Activated naive CD4-positive, alpha-beta T cell treated with anti-CD3 and anti-CD28 coated beads for 36 hours (primary cell): ENCODE results near the gene RUNX1. TPM values are rescaled to one million over a fixed set of nuclear protein-coding genes. Genes with fewer than 3 reads are reported as not detected.

Source experiments
- CTCF ChIA-PET: fragments of 350-600 bp; sonication (Branson Sonifier 250); formaldehyde crosslinking; loops from one replicate; lab custom pipeline; 2021; ENCODE audit warnings: antibody characterized with exemption; lab: Charles Lee
- DNase-seq: peaks from one replicate; pipeline ENCODE4 v3.0.0-alpha.2; 2020
- H3K27ac Mint-ChIP-seq: one replicate; pipeline ENCODE4 v1.8.0; 2021; ENCODE audit warnings: mild to moderate bottlenecking, mixed read lengths
- H3K27me3 Mint-ChIP-seq: one replicate; pipeline ENCODE4 v1.8.0; 2021; ENCODE audit warnings: low read depth, mixed read lengths
- H3K36me3 Mint-ChIP-seq: one replicate; pipeline ENCODE4 v1.8.0; 2021; ENCODE audit warnings: low read depth, mixed read lengths
- H3K4me1 Mint-ChIP-seq: one replicate; pipeline ENCODE4 v1.8.0; 2021; ENCODE audit warnings: low read depth, mixed read lengths
- H3K4me3 Mint-ChIP-seq: one replicate; pipeline ENCODE4 v1.8.0; 2021; ENCODE audit warnings: mild to moderate bottlenecking, moderate library complexity, mixed read lengths
- H3K9me3 Mint-ChIP-seq: one replicate; pipeline ENCODE4 v1.8.0; 2021; ENCODE audit warnings: mixed read lengths
- intact Hi-C: fragments of 100-400 bp; cut with micrococcal nuclease; formaldehyde crosslinking; loops from one replicate; pipeline ENCODE4 v1.15.1; 2023
- total RNA-seq, 2 experiments: library from RNA; stranded (reverse); gene quantifications; one replicate each; pipeline ENCODE4 v1.2.3, GENCODE V29; 2021

The RUNX1 gene
- total RNA-seq, 2 experiments from 2014 or later: 36.9 to 41.0 TPM

DNA sequence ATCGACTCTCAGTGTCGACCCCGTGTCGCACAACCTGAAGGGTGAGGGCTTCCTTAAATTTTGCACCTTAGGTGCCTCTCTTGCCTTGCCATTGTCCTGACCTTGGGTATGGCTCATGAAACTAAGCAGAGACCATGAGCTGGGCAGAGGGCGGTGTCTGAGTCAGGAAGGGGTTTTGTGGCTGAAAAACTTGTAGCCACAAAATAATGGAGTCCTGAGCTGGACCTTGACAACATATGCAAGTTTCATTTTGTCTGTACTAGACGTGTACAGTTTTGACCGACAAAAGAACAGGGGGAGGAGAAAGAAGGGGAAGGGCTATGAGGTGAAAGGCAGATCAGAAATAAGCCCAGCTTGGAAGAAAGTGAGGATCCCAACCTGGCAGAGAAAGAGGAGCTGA lies 8.3 kb upstream of the RUNX1 start:
- intact Hi-C loops: no loop called here
- peaks cover 36% of the 10 kb centered on the region for H3K4me1 Mint-ChIP-seq
- H3K9me3 Mint-ChIP-seq: no peaks in the 10 kb centered on the region
- no peaks in the 10 kb centered on the region for H3K36me3 Mint-ChIP-seq
- H3K27ac Mint-ChIP-seq: no peak overlapping the region
- DNase-seq: no peak
- CTCF ChIA-PET: interaction anchor here (0.6 kb wide), 1 partner anchor 141 kb away, joined by 3 read pairs; no protein-coding TSS in a partner anchor
- no peaks in the 10 kb centered on the region for H3K27me3 Mint-ChIP-seq
- no peak overlapping the region for H3K4me3 Mint-ChIP-seq

DNA sequence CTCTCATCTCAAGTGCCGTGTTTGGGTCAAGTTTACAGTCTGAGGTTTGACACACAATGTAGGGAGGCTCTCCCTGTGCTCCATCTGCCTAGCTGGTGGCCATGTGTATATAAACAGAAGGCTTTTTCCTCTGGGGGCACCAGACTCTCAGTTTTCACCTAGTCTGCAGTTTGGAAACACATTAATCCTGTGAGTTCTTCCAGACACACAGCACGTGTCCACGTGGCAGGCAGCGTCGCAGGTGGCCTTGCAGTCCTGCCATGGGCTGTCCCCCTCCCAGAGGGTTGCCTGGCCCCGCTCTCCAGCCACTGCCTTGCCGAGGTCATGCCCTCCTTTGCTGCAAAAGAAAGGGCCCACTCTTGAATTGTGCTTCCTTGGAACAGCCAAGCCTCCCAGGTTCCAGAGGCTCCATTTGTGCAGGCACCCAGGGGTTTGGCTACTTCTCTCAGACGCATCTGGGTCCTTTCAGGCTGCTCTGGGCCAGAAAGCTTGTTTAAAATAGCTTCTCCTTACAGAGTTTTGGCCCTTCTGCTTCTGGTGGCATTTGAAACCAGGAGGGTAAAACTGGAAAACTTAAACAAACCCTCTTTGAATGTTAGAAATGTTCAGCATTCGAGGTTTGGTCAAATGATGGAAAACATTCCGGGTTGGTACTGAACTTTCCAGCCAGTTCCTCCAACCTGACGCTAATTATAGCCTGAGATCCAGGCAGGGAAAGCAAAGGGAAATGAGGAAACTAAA lies 4.4 kb upstream of the RUNX1 start:
- no peak overlapping the region for H3K4me3 Mint-ChIP-seq
- H3K4me1 Mint-ChIP-seq: peaks cover 56% of the 10 kb centered on the region

GRCh38 chr21:35052801-35053200 lies 3.7 kb upstream of the RUNX1 start:
- H3K27me3 Mint-ChIP-seq: no peaks in the 10 kb centered on the region
- H3K36me3 Mint-ChIP-seq: no peaks in the 10 kb centered on the region
- CTCF ChIA-PET: interaction anchor here (0.6 to 1.3 kb wide), 6 partner anchors 14 to 348 kb away, joined by 3 to 6 read pairs (median 3); no protein-coding TSS in a partner anchor
- H3K27ac Mint-ChIP-seq: peak overlapping the region; percentile 58
- no peaks in the 10 kb centered on the region for H3K9me3 Mint-ChIP-seq
- H3K4me3 Mint-ChIP-seq: no peak overlapping the region
- H3K4me1 Mint-ChIP-seq: peaks cover 52% of the 10 kb centered on the region
- intact Hi-C loops: loop anchor here (5.0 kb wide), 1 partner anchor 306 kb away; no protein-coding TSS in a partner anchor
- no peak for DNase-seq

More for the DNA sequence above, 4.4 kb upstream of the RUNX1 start:
- Mint-ChIP-seq H3K9me3 (no peaks in the 10 kb centered on the region), H3K36me3 (no peaks in the 10 kb centered on the region), H3K27ac (no peak overlapping the region), H3K27me3 (no peaks in the 10 kb centered on the region)
- intact Hi-C loops: loop anchor here (5.0 kb wide), 1 partner anchor 306 kb away; no protein-coding TSS in a partner anchor
- CTCF ChIA-PET: interaction anchor here (0.8 to 1.3 kb wide), 2 partner anchors 13 to 36 kb away, joined by 3 read pairs; no protein-coding TSS in a partner anchor
- no peak for DNase-seq

- DNase-seq: peak; percentile 91
- peak overlapping the region; percentile 97 for H3K27ac Mint-ChIP-seq
Observed at GRCh38 chr21:35051287-35051818, 2.3 kb upstream of the RUNX1 start.

DNA sequence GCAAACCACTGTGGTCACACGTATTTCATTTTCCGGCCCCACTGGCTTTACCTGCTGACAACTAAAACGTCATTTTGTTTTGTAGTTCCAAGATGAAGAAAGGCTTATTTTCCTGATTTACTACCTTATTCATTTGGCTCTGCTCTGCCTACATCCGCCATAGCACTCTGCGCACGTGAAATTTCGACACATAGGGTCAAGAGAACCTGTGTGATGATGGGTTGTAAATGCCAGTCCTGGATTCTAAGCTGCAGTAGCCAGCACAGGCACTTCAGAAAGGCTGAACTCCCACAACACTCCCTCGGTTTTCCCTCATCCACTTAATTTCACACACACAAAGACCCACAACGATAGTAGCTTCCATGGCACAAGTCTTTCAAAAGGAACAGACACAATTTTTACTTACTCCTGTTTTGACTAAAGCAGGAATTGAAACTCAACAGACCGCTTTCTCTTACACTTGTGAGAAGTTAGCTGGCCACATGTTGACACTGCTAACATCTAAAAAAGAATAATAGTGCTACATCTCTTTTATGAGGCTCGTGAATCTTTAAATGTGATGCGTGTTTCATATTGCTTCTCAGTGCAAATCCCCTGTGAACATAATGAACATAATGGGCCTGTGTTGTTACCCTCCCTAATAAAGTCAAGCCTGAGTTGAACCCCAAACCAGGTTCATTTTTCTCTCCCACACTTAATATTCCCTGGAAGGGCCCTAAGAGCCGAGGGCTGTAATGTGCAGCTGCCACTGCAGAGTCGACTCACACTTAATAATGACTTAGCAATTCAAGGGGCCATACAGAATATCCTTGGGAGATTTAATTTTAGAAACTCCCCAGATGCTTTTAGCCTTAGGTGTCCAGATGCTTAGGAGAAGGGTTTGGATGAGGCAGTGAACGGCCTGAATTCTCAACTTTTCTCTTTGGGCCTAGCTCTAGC lies 1.5 kb upstream of the RUNX1 start:
- Mint-ChIP-seq H3K27ac (peak overlapping the region; percentile 97), H3K4me3 (peak overlapping the region; percentile 0), H3K27me3 (no peaks in the 10 kb centered on the region), H3K9me3 (no peaks in the 10 kb centered on the region), H3K4me1 (peaks cover 67% of the 10 kb centered on the region), H3K36me3 (no peaks in the 10 kb centered on the region)
- no peak for DNase-seq
- CTCF ChIA-PET: interaction anchor here (0.5 to 7.1 kb wide), 19 partner anchors 24 to 1046 kb away, joined by 3 to 39 read pairs (median 4); no protein-coding TSS in a partner anchor
- intact Hi-C loops: loop anchor here (1.0 to 5.0 kb wide), 10 partner anchors 25 to 478 kb away; no protein-coding TSS in a partner anchor

More at GRCh38 chr21:35051287-35051818, 2.3 kb upstream of the RUNX1 start:
- Mint-ChIP-seq H3K9me3 (no peaks in the 10 kb centered on the region), H3K27me3 (no peaks in the 10 kb centered on the region), H3K4me1 (peaks cover 59% of the 10 kb centered on the region), H3K4me3 (peak overlapping the region; percentile 16), H3K36me3 (no peaks in the 10 kb centered on the region)
- intact Hi-C loops: loop anchor here (1.0 to 5.0 kb wide), 8 partner anchors 24 to 477 kb away; no protein-coding TSS in a partner anchor
- CTCF ChIA-PET: interaction anchor here (0.5 to 7.1 kb wide), 21 partner anchors 23 to 350 kb away, joined by 3 to 39 read pairs (median 4); no protein-coding TSS in a partner anchor

GRCh38 chr21:35048183-35048601 lies 910 bp downstream of the RUNX1 start:
- peak overlapping the region; percentile 97 for H3K27ac Mint-ChIP-seq
- CTCF ChIA-PET: interaction anchor here (0.5 to 7.1 kb wide), 15 partner anchors 19 to 205 kb away, joined by 3 to 39 read pairs (median 4); no protein-coding TSS in a partner anchor

GRCh38 chr21:35046880-35047229 lies 2.2 kb downstream of the RUNX1 start:
- no peaks in the 10 kb centered on the region for H3K27me3 Mint-ChIP-seq
- CTCF ChIA-PET: interaction anchor here (0.7 to 7.1 kb wide), 13 partner anchors 18 to 301 kb away, joined by 3 to 39 read pairs (median 4); no protein-coding TSS in a partner anchor
- peaks cover 10% of the 10 kb centered on the region for H3K36me3 Mint-ChIP-seq
- intact Hi-C loops: loop anchor here (5.0 kb wide), 2 partner anchors 340 to 570 kb away; no protein-coding TSS in a partner anchor
- peaks cover 81% of the 10 kb centered on the region for H3K4me1 Mint-ChIP-seq
- DNase-seq: no peak
- peak overlapping the region; percentile 97 for H3K27ac Mint-ChIP-seq
- H3K4me3 Mint-ChIP-seq: peak overlapping the region; percentile 86
- H3K9me3 Mint-ChIP-seq: no peaks in the 10 kb centered on the region

More at GRCh38 chr21:35048183-35048601, 910 bp downstream of the RUNX1 start:
- Mint-ChIP-seq H3K4me3 (peak overlapping the region; percentile 86), H3K27me3 (no peaks in the 10 kb centered on the region), H3K36me3 (peaks cover 3% of the 10 kb centered on the region), H3K9me3 (no peaks in the 10 kb centered on the region), H3K4me1 (peaks cover 79% of the 10 kb centered on the region)
- peak; percentile 44 for DNase-seq
- intact Hi-C loops: loop anchor here (1.0 to 5.0 kb wide), 10 partner anchors 24 to 569 kb away; no protein-coding TSS in a partner anchor

- no peak for DNase-seq
- peaks cover 81% of the 10 kb centered on the region for H3K4me1 Mint-ChIP-seq
- peak overlapping the region; percentile 97 for H3K27ac Mint-ChIP-seq
- CTCF ChIA-PET: interaction anchor here (0.7 to 7.1 kb wide), 8 partner anchors 43 to 301 kb away, joined by 3 to 39 read pairs (median 4); no protein-coding TSS in a partner anchor
- intact Hi-C loops: loop anchor here (5.0 kb wide), 2 partner anchors 339 to 571 kb away; no protein-coding TSS in a partner anchor
- no peaks in the 10 kb centered on the region for H3K9me3 Mint-ChIP-seq
- no peaks in the 10 kb centered on the region for H3K27me3 Mint-ChIP-seq
- H3K36me3 Mint-ChIP-seq: peaks cover 10% of the 10 kb centered on the region
- H3K4me3 Mint-ChIP-seq: peak overlapping the region; percentile 86
Observed at GRCh38 chr21:35046263-35046624, 2.9 kb downstream of the RUNX1 start.

DNA sequence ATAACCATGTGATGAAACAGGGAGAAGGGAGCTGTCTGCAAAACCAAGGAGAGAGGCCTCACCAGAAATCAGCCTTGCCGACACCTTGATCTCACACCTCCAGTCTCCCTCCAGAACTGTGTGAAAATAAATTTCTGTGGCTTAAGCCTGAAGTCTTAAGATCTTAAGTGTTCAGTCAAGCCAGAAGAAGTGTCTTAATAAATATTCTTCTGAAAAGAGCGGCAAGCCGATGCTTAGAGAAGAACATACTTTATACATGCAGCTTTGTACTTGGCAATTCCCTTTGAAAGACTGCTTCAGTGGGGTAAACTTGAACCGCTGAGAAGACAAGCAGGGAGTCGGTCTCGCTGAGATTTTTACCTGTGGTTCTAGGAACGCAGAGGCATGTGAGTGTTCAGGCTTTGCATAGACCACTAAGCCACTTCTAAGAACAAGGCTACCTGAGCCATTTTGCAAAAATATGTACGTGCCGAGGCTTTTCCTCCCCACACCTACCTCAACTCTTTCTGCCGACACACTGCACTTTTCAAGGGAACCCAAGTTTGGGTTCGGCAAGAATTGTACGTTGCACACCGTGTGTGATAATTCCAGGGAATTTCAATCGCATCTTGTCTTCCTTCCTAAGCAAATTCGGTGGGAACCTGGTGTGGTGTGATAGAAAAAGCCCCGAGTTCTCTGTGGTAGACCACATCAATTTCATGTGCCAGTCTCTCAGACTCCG lies 3.4 kb downstream of the RUNX1 start:
- Mint-ChIP-seq H3K4me3 (peak overlapping the region; percentile 86), H3K27ac (peak overlapping the region; percentile 97), H3K4me1 (peaks cover 81% of the 10 kb centered on the region), H3K27me3 (no peaks in the 10 kb centered on the region), H3K36me3 (peaks cover 10% of the 10 kb centered on the region), H3K9me3 (no peaks in the 10 kb centered on the region)
- DNase-seq: peak; percentile 59
- CTCF ChIA-PET: interaction anchor here (0.7 to 7.1 kb wide), 3 partner anchors 132 to 159 kb away, joined by 3 to 39 read pairs (median 4); no protein-coding TSS in a partner anchor
- intact Hi-C loops: loop anchor here (1.0 to 5.0 kb wide), 9 partner anchors 19 to 572 kb away; no protein-coding TSS in a partner anchor

DNA sequence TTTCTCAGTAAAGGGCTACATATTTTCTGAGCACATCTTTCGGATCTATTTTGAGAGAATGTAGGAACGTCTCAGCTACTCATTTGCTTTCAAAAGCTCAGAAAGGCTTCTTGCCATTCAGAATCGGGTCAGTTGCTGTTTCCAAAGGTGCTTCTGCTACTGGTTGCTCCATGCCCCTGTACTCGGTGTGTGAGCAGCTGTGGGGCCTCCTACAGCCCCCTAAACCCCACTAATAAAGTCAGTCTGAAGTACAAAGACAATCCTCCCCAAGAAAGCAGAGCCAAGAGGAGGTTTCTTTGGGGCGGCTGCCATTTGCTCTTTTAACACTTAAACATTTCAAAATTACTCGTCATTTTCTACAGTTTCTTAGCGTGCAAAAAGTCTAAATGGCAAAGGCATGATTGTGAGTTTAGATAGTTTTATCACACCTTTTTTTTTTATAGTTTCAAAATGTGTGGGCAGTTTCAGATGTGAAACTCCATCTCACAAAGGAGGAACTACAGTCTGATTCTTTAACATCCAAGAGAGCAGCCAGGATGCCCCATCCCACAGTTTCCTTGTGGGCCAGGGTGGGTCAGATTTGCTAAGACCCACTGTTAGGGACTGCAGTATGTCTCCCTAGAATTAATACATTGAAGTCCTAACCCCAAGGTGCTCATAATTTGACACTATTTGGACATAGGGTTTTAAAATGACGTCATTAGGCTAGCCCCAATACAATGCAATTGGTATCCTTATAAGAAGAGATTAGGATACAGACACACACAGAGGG lies 4.1 kb downstream of the RUNX1 start:
- H3K4me3 Mint-ChIP-seq: peak overlapping the region; percentile 86
- no peaks in the 10 kb centered on the region for H3K9me3 Mint-ChIP-seq
- peaks cover 13% of the 10 kb centered on the region for H3K36me3 Mint-ChIP-seq
- DNase-seq: peak; percentile 55
- intact Hi-C loops: loop anchor here (1.0 to 5.0 kb wide), 9 partner anchors 18 to 572 kb away; no protein-coding TSS in a partner anchor
- H3K4me1 Mint-ChIP-seq: peaks cover 81% of the 10 kb centered on the region
- CTCF ChIA-PET: interaction anchor here (0.5 to 7.1 kb wide), 5 partner anchors 16 to 158 kb away, joined by 3 to 39 read pairs (median 3); no protein-coding TSS in a partner anchor
- H3K27ac Mint-ChIP-seq: peak overlapping the region; percentile 97
- H3K27me3 Mint-ChIP-seq: no peaks in the 10 kb centered on the region
